H9 (cell line): ENCODE measurements around the gene ARHGAP9. TPM values are rescaled to one million over a fixed set of nuclear protein-coding genes. Genes with fewer than 3 reads are reported as not detected.

Experiments
- DNase-seq: peaks from one replicate; pipeline ENCODE4 v3.0.0-alpha.2; 2017
- H2AFZ ChIP-seq: one replicate; pipeline ENCODE4 v1.6.1; 2013; ENCODE audit warnings: mild to moderate bottlenecking, low read length, control low read depth, moderate library complexity
- H2AK5ac ChIP-seq: 2 replicates; pipeline ENCODE4 v1.6.1; 2013; ENCODE audit warnings: low read length, control low read depth, mixed read lengths; ENCODE audit not compliant: insufficient read length
- H2BK120ac ChIP-seq: one replicate; pipeline ENCODE4 v1.6.1; 2013; ENCODE audit warnings: low read depth, mild to moderate bottlenecking, low read length, control low read depth, inconsistent platforms; ENCODE audit not compliant: poor library complexity, severe bottlenecking
- H2BK12ac ChIP-seq: 2 replicates; pipeline ENCODE4 v1.6.1; 2013; ENCODE audit warnings: low read length, control low read depth, mixed read lengths, low read depth; ENCODE audit not compliant: insufficient read length
- H2BK15ac ChIP-seq: 2 replicates; pipeline ENCODE4 v1.6.1; 2013; ENCODE audit warnings: low read depth, low read length, control low read depth
- H2BK20ac ChIP-seq: one replicate; pipeline ENCODE4 v1.6.1; 2013; ENCODE audit warnings: low read depth, mild to moderate bottlenecking, low read length, control low read depth, inconsistent platforms; ENCODE audit not compliant: poor library complexity, severe bottlenecking
- H2BK5ac ChIP-seq: 2 replicates; pipeline ENCODE4 v1.6.1; 2013; ENCODE audit warnings: low read length, control low read depth, mixed read lengths; ENCODE audit not compliant: insufficient read length
- H3K14ac ChIP-seq: 2 replicates; pipeline ENCODE4 v1.6.1; 2013; ENCODE audit warnings: low read length, control low read depth; ENCODE audit not compliant: insufficient read depth
- H3K18ac ChIP-seq: 2 replicates; pipeline ENCODE4 v1.6.1; 2013; ENCODE audit warnings: low read depth, mild to moderate bottlenecking, mixed read lengths, low read length, control low read depth; ENCODE audit not compliant: insufficient read length
- H3K23ac ChIP-seq: 2 replicates; pipeline ENCODE4 v1.6.1; 2013; ENCODE audit warnings: low read length, control low read depth, mixed read lengths, low read depth; ENCODE audit not compliant: insufficient read length
- H3K23me2 ChIP-seq: 2 replicates; pipeline ENCODE4 v1.6.1; 2013; ENCODE audit warnings: low read depth, mild to moderate bottlenecking, mixed read lengths, low read length, control low read depth; ENCODE audit not compliant: insufficient read length, poor library complexity, severe bottlenecking
- H3K27ac ChIP-seq: 2 replicates; pipeline ENCODE4 v1.5.1; 2013; ENCODE audit warnings: low read length, control low read depth, mixed read lengths, low read depth; ENCODE audit not compliant: insufficient read length
- H3K27me3 ChIP-seq: 2 replicates; pipeline ENCODE4 v1.6.1; 2013; ENCODE audit warnings: low read length, control low read depth, inconsistent platforms; ENCODE audit not compliant: insufficient read depth
- H3K4ac ChIP-seq: 2 replicates; pipeline ENCODE4 v1.6.1; 2013; ENCODE audit warnings: low read depth, mild to moderate bottlenecking, control low read depth, inconsistent platforms, low read length, moderate library complexity
- H3K4me1 ChIP-seq: 2 replicates; pipeline ENCODE4 v1.6.1; 2013; ENCODE audit warnings: low read length, control low read depth, inconsistent platforms; ENCODE audit not compliant: insufficient read depth
- H3K4me2 ChIP-seq: 2 replicates; pipeline ENCODE4 v1.6.1; 2013; ENCODE audit warnings: low read length, control low read depth, mixed read lengths; ENCODE audit not compliant: insufficient read length, insufficient read depth
- H3K56ac ChIP-seq: 2 replicates; pipeline ENCODE4 v1.6.1; 2013; ENCODE audit warnings: low read depth, mild to moderate bottlenecking, mixed read lengths, low read length, control low read depth; ENCODE audit not compliant: insufficient read length
- H3K79me1 ChIP-seq: 2 replicates; pipeline ENCODE4 v1.6.1; 2013; ENCODE audit warnings: low read depth, mild to moderate bottlenecking, moderate library complexity, low read length, control low read depth, inconsistent platforms; ENCODE audit not compliant: insufficient read depth, poor library complexity, severe bottlenecking
- H3K79me2 ChIP-seq: 2 replicates; pipeline ENCODE4 v1.6.1; 2013; ENCODE audit warnings: low read length, control low read depth, inconsistent platforms; ENCODE audit not compliant: insufficient read depth
- H3K9ac ChIP-seq: 2 replicates; pipeline ENCODE4 v1.6.1; 2013; ENCODE audit warnings: low read length, control low read depth, mixed read lengths; ENCODE audit not compliant: insufficient read length; ENCODE audit errors: extremely low read depth
- H3K9me3 ChIP-seq: one replicate; pipeline ENCODE4 v1.6.1; 2013; ENCODE audit warnings: low read depth, low read length, inconsistent platforms; ENCODE audit not compliant: control insufficient read depth
- H3T11ph ChIP-seq: one replicate; pipeline ENCODE4 v1.6.1; 2013; ENCODE audit warnings: mild to moderate bottlenecking, low read length, control low read depth, inconsistent platforms
- H4K20me1 ChIP-seq: one replicate; pipeline ENCODE4 v1.6.1; 2013; ENCODE audit not compliant: control insufficient read depth, insufficient read length, insufficient read depth
- H4K5ac ChIP-seq: 2 replicates; pipeline ENCODE4 v1.6.1; 2013; ENCODE audit warnings: low read depth, mild to moderate bottlenecking, mixed read lengths, low read length, control low read depth; ENCODE audit not compliant: insufficient read length
- H4K8ac ChIP-seq: replicated peaks from 2 replicates; pipeline ENCODE4 v1.6.1; 2013; ENCODE audit warnings: low read length, control low read depth, mixed read lengths, low read depth; ENCODE audit not compliant: insufficient read length
- H4K91ac ChIP-seq: 2 replicates; pipeline ENCODE4 v1.6.1; 2013; ENCODE audit warnings: low read depth, mild to moderate bottlenecking, moderate library complexity, mixed read lengths, low read length, control low read depth; ENCODE audit not compliant: insufficient read length
- H3K27ac Mint-ChIP-seq, 3 experiments: 2 replicates in 2 of 3; 3 replicates in 1 of 3; pipeline ENCODE4 v1.8.0; 2020 to 2021; ENCODE audit warnings: mixed read lengths in 3 of 3, mild to moderate bottlenecking in 1 of 3, moderate library complexity in 1 of 3
- H3K27me3 Mint-ChIP-seq: 2 replicates; pipeline ENCODE4 v1.8.0; 2021; ENCODE audit warnings: low read depth, mild to moderate bottlenecking, moderate library complexity, mixed read lengths
- H3K36me3 Mint-ChIP-seq, 3 experiments: 2 replicates in 2 of 3; 3 replicates in 1 of 3; pipeline ENCODE4 v1.8.0; 2020 to 2021; ENCODE audit warnings: low read depth in 3 of 3, mixed read lengths in 3 of 3; ENCODE audit not compliant: insufficient read depth in 1 of 3
- H3K4me1 Mint-ChIP-seq, 2 experiments: 2 replicates each; pipeline ENCODE4 v1.8.0; 2020; ENCODE audit warnings: mixed read lengths in 2 of 2
- H3K4me3 Mint-ChIP-seq, 2 experiments: 2 replicates in 1 of 2; 3 replicates in 1 of 2; pipeline ENCODE4 v1.8.0; 2020 to 2021; ENCODE audit warnings: mild to moderate bottlenecking in 2 of 2, mixed read lengths in 2 of 2, moderate library complexity in 1 of 2
- H3K9me3 Mint-ChIP-seq, 2 experiments: 2 replicates in 1 of 2; 3 replicates in 1 of 2; pipeline ENCODE4 v1.8.0; 2020; ENCODE audit warnings: mild to moderate bottlenecking in 2 of 2, mixed read lengths in 2 of 2, moderate library complexity in 1 of 2
- WGBS: extraction: QIAGEN DNeasy Blood & Tissue Kit; methylation state at CpG from one replicate; pipeline ENCODE4 v1.1.7; 2013; ENCODE audit warnings: missing lambda C conversion rate, low lambda C conversion rate, mixed read lengths; ENCODE audit not compliant: insufficient read length; ENCODE audit errors: extremely low coverage; 5-methylcytosine and 5-hydroxymethylcytosine counted together
- total RNA-seq: library from RNA; stranded (reverse); gene quantifications from 2 replicates; pipeline ENCODE4 v1.2.1, GENCODE V29; 2021
- TF ChIP-seq, protein P1 (sequence below): fragments of 200-600 bp; sonication (generic); conservative IDR thresholded peaks from 3 replicates; pipeline ENCODE4 v1.8.0; 2021; ENCODE audit warnings: antibody characterized with exemption, mild to moderate bottlenecking

Gene ARHGAP9
- total RNA-seq, 1 experiment from 2014 or later: 3.7 TPM

- no peak overlapping the region for H2BK20ac ChIP-seq
- no peak overlapping the region for H4K8ac ChIP-seq
- Mint-ChIP-seq H3K27me3 (peaks cover 70% of the 10 kb centered on the region), H3K9me3 (no peaks in the 10 kb centered on the region), H3K27ac (peak overlapping the region in 1 of 3 experiments; percentile 38; a peak in 1 of 7 replicates), H3K36me3 (no peaks in the 10 kb centered on the region; a peak in 2 of 7 replicates), H3K4me3 (no peak overlapping the region; a peak in 1 of 5 replicates), H3K4me1 (peaks cover 26 to 27% of the 10 kb centered on the region in 2 experiments)
- H3K56ac ChIP-seq: no peak overlapping the region
- peaks cover 3% of the 10 kb centered on the region; the same call in 1 of the 2 replicates for H3K4me1 ChIP-seq
- H2BK120ac ChIP-seq: no peak overlapping the region
- H3K79me2 ChIP-seq: no peaks in the 10 kb centered on the region
- WGBS: no CpG with 5 or more reads among the region's 12 CpGs
- no peaks in the 10 kb centered on the region for H3K79me1 ChIP-seq
- peaks cover 15% of the 10 kb centered on the region for H3K23me2 ChIP-seq
- H3K27me3 ChIP-seq: peaks cover 37% of the 10 kb centered on the region
- no peak overlapping the region for H3K4me2 ChIP-seq
- H3K9ac ChIP-seq: no peak overlapping the region
- H2AFZ ChIP-seq: no peak overlapping the region
- no peak overlapping the region for H2BK12ac ChIP-seq
- H3K14ac ChIP-seq: no peak overlapping the region; the same call in 1 of the 2 replicates
- TF ChIP-seq, protein P1, sequence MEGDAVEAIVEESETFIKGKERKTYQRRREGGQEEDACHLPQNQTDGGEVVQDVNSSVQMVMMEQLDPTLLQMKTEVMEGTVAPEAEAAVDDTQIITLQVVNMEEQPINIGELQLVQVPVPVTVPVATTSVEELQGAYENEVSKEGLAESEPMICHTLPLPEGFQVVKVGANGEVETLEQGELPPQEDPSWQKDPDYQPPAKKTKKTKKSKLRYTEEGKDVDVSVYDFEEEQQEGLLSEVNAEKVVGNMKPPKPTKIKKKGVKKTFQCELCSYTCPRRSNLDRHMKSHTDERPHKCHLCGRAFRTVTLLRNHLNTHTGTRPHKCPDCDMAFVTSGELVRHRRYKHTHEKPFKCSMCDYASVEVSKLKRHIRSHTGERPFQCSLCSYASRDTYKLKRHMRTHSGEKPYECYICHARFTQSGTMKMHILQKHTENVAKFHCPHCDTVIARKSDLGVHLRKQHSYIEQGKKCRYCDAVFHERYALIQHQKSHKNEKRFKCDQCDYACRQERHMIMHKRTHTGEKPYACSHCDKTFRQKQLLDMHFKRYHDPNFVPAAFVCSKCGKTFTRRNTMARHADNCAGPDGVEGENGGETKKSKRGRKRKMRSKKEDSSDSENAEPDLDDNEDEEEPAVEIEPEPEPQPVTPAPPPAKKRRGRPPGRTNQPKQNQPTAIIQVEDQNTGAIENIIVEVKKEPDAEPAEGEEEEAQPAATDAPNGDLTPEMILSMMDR: no peak
- H3K27ac ChIP-seq: no peak overlapping the region
- H2BK15ac ChIP-seq: no peak overlapping the region
- H4K5ac ChIP-seq: no peak overlapping the region
- no peaks in the 10 kb centered on the region for H3K9me3 ChIP-seq
- peaks cover 3% of the 10 kb centered on the region for H4K20me1 ChIP-seq
- no peak overlapping the region for H4K91ac ChIP-seq
- H3K4ac ChIP-seq: no peak overlapping the region
- no peak for DNase-seq
- no peak overlapping the region for H3K23ac ChIP-seq
- H2AK5ac ChIP-seq: no peak overlapping the region
- H3K18ac ChIP-seq: no peak overlapping the region
- H3T11ph ChIP-seq: no peak overlapping the region
- H2BK5ac ChIP-seq: no peak overlapping the region
Measured at GRCh38 chr12:57477710-57478681, 1.7 kb downstream of the ARHGAP9 start.
